OCI-LY3 (cell line): ENCODE data around the gene GGCT.

Source experiments
- EZH2phosphoT487 ChIP-seq: fragments of 200-600 bp; shearing (Covaris generic); IDR thresholded peaks from 2 replicates; pipeline ENCODE4 v1.6.1; 2018; ENCODE audit warnings: antibody characterized with exemption, mixed run types, low read depth
- TF ChIP-seq, protein P1 (sequence below): fragments of 200-600, 300-600 bp; sonication (generic); IDR thresholded peaks from 2 replicates; pipeline ENCODE4 v1.5.1; 2014; ENCODE audit warnings: antibody characterized with exemption, low read length, low read depth

GRCh38 chr7:30465046-30465810 is 39.4 kb downstream of the GGCT start:
- TF ChIP-seq, protein P1, sequence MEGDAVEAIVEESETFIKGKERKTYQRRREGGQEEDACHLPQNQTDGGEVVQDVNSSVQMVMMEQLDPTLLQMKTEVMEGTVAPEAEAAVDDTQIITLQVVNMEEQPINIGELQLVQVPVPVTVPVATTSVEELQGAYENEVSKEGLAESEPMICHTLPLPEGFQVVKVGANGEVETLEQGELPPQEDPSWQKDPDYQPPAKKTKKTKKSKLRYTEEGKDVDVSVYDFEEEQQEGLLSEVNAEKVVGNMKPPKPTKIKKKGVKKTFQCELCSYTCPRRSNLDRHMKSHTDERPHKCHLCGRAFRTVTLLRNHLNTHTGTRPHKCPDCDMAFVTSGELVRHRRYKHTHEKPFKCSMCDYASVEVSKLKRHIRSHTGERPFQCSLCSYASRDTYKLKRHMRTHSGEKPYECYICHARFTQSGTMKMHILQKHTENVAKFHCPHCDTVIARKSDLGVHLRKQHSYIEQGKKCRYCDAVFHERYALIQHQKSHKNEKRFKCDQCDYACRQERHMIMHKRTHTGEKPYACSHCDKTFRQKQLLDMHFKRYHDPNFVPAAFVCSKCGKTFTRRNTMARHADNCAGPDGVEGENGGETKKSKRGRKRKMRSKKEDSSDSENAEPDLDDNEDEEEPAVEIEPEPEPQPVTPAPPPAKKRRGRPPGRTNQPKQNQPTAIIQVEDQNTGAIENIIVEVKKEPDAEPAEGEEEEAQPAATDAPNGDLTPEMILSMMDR, result no peak
- no peak for TF ChIP-seq EZH2phosphoT487
